ENCODE results near the gene POU2AF3. TPM values are rescaled to one million over a fixed set of nuclear protein-coding genes. Genes with fewer than 3 reads are reported as not detected.

POU2AF3 gene
- total and polyA plus RNA-seq, 2 donors (not counting 1 experiment from before 2014, with no cell fraction given): 0.51 to 2.1 TPM

- ATAC-seq (ENCODE audit: low read depth) (no peak), DNase-seq (no peak)
- Mint-ChIP-seq H3K27ac (no peak overlapping the region), H3K4me3 (no peak overlapping the region), H3K4me1 (peaks cover 6% of the 10 kb centered on the region), H3K27me3 (no peaks in the 10 kb centered on the region), H3K9me3 (ENCODE audit: insufficient read depth) (peaks cover 3% of the 10 kb centered on the region)
- H4K20me1 ChIP-seq (ENCODE audit: control insufficient read depth, insufficient read depth, low read length, poor library complexity, severe bottlenecking): no peaks in the 10 kb centered on the region
- no peak overlapping the region for H3K4me2 ChIP-seq (replicated peaks; ENCODE audit: low read depth, low read length, poor library complexity, severe bottlenecking)
- ChIA-PET CTCF (interaction anchor here (0.9 to 1.9 kb wide), 5 partner anchors 11 to 90 kb away, joined by 3 to 6 read pairs (median 3); no protein-coding TSS in a partner anchor), POLR2A (no interaction called here)
- H3K27me3 ChIP-seq (replicated peaks in 1 of 4; ENCODE audit: control extremely low read depth in 1 of 4, control insufficient read depth in 3 of 4, insufficient read depth in 4 of 4, low read length in 3 of 4): no peaks in the 10 kb centered on the region
- H3K9me3 ChIP-seq (ENCODE audit: control extremely low read depth in 1 of 3, control insufficient read depth in 2 of 3, insufficient read depth in 1 of 3, low read length in 2 of 3): peaks cover 0 to 5% (median 1%) of the 10 kb centered on the region in 3 donors
- intact Hi-C loops (cut with micrococcal nuclease): no loop called here
- H3K27ac ChIP-seq (ENCODE audit: low read length in 2 of 2): no peak overlapping the region
- H3K9ac ChIP-seq (ENCODE audit: low read length): no peak overlapping the region
- no peaks in the 10 kb centered on the region for H3K4me1 ChIP-seq (ENCODE audit: control insufficient read depth in 2 of 2, insufficient read depth in 2 of 2, low read length in 2 of 2)
- TF ChIP-seq CTCF (IDR thresholded peaks at IDR 0.05): no peak
- TF ChIP-seq EZH2 (IDR thresholded peaks at IDR 0.05; ENCODE audit: borderline replicate concordance, insufficient read depth, low read depth, low read length, poor library complexity, severe bottlenecking): no peak
- no peaks in the 10 kb centered on the region for H3K36me3 ChIP-seq (replicated peaks in 1 of 2; ENCODE audit: control extremely low read depth in 1 of 2, control insufficient read depth in 1 of 2, extremely low read depth in 1 of 2, insufficient read depth in 2 of 2, low read length in 1 of 2)
- no peaks in the 10 kb centered on the region for H3K79me2 ChIP-seq (ENCODE audit: control insufficient read depth, insufficient read depth, low read length)
- no peak overlapping the region for H3K4me3 ChIP-seq (ENCODE audit: control extremely low read depth in 1 of 5, extremely low read depth in 1 of 5, insufficient read depth in 1 of 5, low read depth in 2 of 5, low read length in 4 of 5)
- no peak overlapping the region for H2AFZ ChIP-seq (ENCODE audit: insufficient read depth, low read depth, low read length, poor library complexity, severe bottlenecking)
These were observed 41.5 kb downstream of the POU2AF3 start for GRCh38 chr11:111339758-111340388.

GRCh38 chr11:111342329-111342728, 44.0 kb downstream of the POU2AF3 start:
- H3K9me3 Mint-ChIP-seq (ENCODE audit: insufficient read depth): peaks cover 3% of the 10 kb centered on the region
- intact Hi-C loops (cut with micrococcal nuclease): no loop called here
- Histone ChIP-seq H3K9me3 (ENCODE audit: control extremely low read depth in 1 of 3, control insufficient read depth in 2 of 3, insufficient read depth in 1 of 3, low read length in 2 of 3) (peaks cover 0 to 5% (median 1%) of the 10 kb centered on the region in 3 donors), H3K4me2 (replicated peaks; ENCODE audit: low read depth, low read length, poor library complexity, severe bottlenecking) (no peak overlapping the region), H3K27me3 (replicated peaks in 1 of 4; ENCODE audit: control extremely low read depth in 1 of 4, control insufficient read depth in 3 of 4, insufficient read depth in 4 of 4, low read length in 3 of 4) (no peaks in the 10 kb centered on the region), H3K79me2 (ENCODE audit: control insufficient read depth, insufficient read depth, low read length) (no peaks in the 10 kb centered on the region), H3K27ac (ENCODE audit: low read length in 2 of 2) (no peak overlapping the region), H3K9ac (ENCODE audit: low read length) (no peak overlapping the region), H3K36me3 (replicated peaks in 1 of 2; ENCODE audit: control extremely low read depth in 1 of 2, control insufficient read depth in 1 of 2, extremely low read depth in 1 of 2, insufficient read depth in 2 of 2, low read length in 1 of 2) (no peaks in the 10 kb centered on the region), H2AFZ (ENCODE audit: insufficient read depth, low read depth, low read length, poor library complexity, severe bottlenecking) (no peak overlapping the region), H3K4me3 (ENCODE audit: control extremely low read depth in 1 of 5, extremely low read depth in 1 of 5, insufficient read depth in 1 of 5, low read depth in 2 of 5, low read length in 4 of 5) (no peak overlapping the region), H4K20me1 (ENCODE audit: control insufficient read depth, insufficient read depth, low read length, poor library complexity, severe bottlenecking) (no peaks in the 10 kb centered on the region), H3K4me1 (ENCODE audit: control insufficient read depth in 2 of 2, insufficient read depth in 2 of 2, low read length in 2 of 2) (no peaks in the 10 kb centered on the region)
- no CpG with 5 or more reads among the region's 3 CpGs for WGBS (ENCODE audit: insufficient coverage)
- H3K4me3 Mint-ChIP-seq: no peak overlapping the region
- ATAC-seq (ENCODE audit: low read depth) (no peak), DNase-seq (no peak)
- no peaks in the 10 kb centered on the region for H3K27me3 Mint-ChIP-seq
- peaks cover 29% of the 10 kb centered on the region for H3K4me1 Mint-ChIP-seq
- H3K27ac Mint-ChIP-seq: no peak overlapping the region
- ChIA-PET POLR2A (no interaction called here), CTCF (interaction anchor here (1.0 to 2.2 kb wide), 7 partner anchors 8 to 105 kb away, joined by 3 to 6 read pairs (median 4); no protein-coding TSS in a partner anchor)
- TF ChIP-seq EZH2 (IDR thresholded peaks at IDR 0.05; ENCODE audit: borderline replicate concordance, insufficient read depth, low read depth, low read length, poor library complexity, severe bottlenecking) (no peak), CTCF (IDR thresholded peaks at IDR 0.05) (no peak)
